Measurements from ENCODE around the gene TFIP11.
"Not testable (repeated sequence)": the region's sequence is repeated elsewhere in the genome, so short reads cannot be mapped to it uniquely, and the experiment has no call there.

The TFIP11 gene

DNA sequence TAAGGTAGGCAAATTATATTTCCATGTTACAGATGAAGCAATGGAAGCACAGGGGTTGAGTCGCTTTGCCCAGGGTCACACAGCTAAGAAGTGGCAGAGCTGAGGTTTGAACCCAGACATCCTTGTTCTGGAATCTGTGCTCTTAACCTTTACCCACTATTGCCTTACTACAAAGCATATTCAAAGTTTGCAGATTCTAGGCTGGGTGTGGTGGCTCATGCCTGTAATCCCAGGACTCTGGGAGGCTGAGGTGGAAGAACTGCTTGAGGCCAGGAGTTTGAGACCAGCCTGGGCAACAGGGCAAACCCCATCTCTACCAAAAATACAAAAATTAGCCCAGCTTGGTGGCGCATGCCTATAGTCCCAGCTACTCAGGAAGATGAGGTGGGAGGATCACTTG is 27.8 kb upstream of the TFIP11 start:
- no peak for DNase-seq

DNA sequence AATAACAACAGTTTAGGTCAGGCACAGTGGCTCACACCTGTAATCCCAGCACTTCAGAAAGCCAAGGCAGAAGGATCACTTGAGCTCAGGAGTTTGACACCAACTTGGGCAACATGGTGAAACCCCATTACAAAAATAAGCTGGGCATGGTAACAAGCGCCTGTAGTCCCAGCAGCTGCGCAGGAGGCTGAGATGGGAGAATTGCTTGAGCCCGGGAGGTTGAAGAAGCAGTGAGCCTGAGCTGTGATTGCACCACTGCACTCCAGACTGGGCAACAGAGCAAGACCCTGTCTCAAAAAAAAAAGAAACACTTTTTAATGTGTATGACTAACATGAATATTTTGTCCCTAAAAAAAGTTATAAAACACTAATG is 24.5 kb upstream of the TFIP11 start:
- DNase-seq: no peak

DNA sequence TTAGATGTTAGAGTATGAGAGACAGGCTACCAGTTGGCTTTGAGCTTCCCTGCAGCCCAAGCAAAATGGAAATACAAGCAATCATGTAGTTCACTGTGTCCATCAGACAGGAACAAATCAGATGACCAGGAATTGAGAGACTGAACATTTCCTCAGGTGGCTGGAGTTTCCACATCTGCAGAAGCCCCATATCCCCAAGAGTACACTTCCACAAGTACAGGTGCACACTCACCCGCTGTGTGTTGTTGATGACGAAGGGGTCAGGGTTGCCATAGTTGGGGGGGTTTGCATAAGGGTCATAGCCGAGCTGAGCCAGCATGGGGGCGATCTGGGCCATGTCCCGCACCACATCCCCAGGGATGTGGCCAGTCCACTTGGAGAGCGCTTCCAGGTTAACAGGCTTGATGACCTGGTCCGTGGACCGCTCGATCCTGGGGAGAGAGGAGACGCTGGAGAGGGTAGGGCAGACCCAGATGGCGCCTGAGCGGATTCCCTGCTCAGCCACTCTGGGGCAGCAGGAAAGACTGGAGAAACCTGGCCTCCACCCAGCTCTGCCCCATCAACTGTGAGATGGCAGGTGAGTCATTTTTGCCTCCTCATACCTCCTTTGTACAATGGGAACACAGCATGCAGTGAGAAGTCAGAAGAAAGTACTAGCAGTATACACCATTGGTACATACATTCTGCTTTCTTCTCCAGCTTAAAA is 23.9 kb upstream of the TFIP11 start:
- no peak for DNase-seq

- no peak for DNase-seq
These were observed 23.3 kb upstream of the TFIP11 start for GRCh38 chr22:26535603-26535908.

- DNase-seq: no peak
These were observed 22.8 kb upstream of the TFIP11 start for GRCh38 chr22:26534874-26535602.

DNA sequence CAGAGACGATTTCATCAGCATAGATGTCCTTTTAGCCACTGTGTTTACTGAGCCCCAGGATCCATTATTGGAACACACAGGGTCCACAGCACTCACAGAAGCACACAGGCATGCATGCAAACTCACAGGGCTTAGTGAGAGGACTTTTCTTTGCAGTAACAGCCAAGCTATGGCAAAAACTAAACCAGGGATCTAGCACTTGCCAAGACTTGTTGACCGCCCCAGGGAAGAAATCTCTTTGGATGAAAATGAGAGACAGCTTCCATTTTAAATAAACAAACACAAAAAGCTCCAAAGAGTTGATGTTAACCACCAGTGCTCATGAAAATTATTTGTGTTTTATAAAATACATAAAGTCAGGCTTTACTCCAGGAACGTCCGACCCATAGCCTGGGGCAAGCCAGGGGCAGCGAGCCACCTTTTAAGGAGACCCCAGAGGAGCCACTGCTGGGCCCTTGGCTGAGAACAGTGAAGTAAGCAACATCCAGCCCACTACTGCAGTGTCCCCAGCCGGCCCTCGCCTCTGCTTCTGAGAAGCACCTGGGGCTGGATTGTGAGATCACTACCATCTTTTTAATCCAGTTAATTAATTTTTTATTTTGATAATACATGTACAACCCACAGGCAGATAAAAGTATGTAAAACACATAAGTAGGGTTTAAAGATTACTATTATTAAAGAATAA is 22.0 kb upstream of the TFIP11 start:
- DNase-seq: no peak

- DNase-seq: no peak
These were observed 17.1 kb upstream of the TFIP11 start for GRCh38 chr22:26529345-26529744.

DNA sequence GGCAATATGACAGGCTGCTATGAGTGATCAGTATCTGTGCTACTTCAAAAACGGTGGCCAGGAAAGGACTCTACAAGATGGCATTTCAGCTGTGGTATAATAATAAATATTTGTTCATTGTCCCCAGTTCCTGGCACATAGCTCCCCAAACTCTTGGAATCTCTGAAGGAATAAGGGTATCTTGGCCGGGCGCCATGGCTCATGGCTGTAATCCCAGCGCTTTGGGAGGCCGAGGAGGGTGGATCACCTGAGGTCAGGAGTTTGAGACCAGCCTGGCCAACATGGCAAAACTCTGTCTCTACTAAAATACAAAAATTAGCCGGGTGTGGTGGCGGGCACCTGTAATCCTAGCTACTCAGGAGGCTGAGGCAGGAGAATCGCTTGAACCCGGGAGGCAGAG is 16.2 kb upstream of the TFIP11 start:
- not testable (repeated sequence) for DNase-seq

GRCh38 chr22:26527574-26528465 is 15.5 kb upstream of the TFIP11 start:
- no peak for DNase-seq

- no peak for DNase-seq
These were observed 14.9 kb upstream of the TFIP11 start for GRCh38 chr22:26527167-26527566.

GRCh38 chr22:26525946-26526564 is 13.8 kb upstream of the TFIP11 start:
- DNase-seq: no peak

DNA sequence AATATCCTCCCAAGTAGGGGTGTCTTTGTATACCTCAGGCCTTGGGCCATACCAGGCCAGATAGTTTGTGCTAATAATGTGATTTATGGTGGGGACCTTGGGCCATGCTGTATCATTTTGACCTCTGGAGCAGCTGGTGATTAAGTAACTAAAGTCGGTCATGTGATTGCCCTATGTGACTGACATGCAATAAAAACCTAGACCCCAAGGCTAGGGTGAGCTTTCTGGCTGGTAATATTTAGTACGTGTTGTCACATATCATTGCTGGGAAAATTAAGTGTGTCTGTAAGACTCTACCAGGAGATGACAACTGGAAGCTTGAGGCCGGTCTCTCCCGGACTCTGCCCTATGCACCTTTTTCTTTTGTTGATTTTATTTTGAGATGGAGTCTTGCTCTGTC is 12.6 kb upstream of the TFIP11 start:
- no peak for DNase-seq

GRCh38 chr22:26522592-26522991 is 10.3 kb upstream of the TFIP11 start:
- no peak for DNase-seq

DNA sequence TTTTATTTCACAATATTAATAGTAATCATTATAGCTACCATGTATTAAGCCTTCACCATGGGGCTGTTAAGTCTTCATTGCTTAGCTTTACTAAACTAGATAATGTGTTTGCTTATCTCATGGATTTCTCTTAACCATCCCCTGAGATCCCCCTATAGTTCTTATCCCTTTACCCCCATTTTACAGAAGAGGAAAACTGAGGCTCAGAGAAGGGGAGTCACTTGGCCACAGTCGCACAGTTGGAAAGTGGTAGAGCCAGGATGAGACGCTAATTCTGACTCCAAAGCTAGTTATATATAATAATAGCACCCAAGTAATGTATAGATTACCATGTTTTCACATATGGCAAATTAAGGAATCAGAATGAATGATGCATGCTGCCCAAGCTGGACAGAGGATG is 9.7 kb upstream of the TFIP11 start:
- DNase-seq: no peak

- DNase-seq: no peak
These were observed 5.2 kb upstream of the TFIP11 start for GRCh38 chr22:26517429-26517828.

DNA sequence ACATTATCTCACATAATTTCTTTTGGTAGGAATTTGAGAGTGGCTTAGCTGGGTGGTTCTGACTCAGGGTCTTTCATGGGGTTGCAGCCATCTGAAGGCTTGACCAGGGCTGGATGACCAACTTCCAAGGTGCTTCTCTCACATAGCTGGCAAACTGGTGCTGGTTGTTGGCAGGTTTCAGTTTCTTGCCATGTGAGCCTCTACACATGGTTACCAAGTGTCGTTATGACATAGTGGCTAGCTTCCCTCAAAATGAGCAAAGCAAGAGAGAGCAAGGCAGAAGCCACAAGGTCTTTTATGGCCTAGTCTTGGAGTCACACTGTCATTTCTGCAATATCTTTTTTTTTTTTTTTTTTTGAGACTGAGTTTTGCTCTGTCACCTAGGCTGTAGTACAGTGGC is 4.2 kb upstream of the TFIP11 start:
- DNase-seq: no peak

- DNase-seq: no peak
These were observed 3.7 kb upstream of the TFIP11 start for GRCh38 chr22:26515931-26516330.

DNA sequence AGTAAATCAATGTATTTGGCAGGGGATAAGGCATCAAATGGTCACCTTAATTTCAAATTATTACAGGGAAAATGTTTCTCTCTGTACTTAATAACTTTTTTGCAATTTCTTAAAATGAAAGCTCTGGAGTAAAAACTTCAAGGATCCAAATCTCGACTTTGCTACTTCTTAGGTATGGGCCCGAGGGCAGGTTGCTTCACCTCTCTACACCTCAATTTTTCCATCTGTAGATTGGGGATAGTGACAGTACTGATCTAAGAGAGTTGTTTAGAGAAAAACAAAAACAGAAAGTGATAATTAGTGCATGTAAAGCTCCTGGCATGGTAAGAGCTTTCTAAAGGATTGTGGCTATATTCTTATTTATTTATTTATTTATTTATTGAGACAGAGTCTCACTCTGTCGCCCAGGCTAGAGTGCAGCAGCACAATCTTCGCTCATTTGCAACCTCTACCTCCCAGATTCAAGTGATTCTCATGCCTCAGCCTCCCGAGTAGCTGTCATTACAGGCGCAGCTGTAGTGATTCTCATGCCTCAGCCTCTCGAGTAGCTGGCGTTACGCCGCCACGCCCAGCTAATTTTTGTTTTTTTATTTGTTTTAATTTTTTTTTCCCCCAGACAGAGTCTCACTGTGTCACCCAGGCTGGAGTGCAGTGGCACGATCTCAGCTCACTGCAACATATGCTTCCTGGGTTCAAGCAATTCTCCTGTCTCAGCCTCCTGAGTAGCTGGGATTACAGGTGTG is 2.3 kb upstream of the TFIP11 start:
- no peak for DNase-seq

DNA sequence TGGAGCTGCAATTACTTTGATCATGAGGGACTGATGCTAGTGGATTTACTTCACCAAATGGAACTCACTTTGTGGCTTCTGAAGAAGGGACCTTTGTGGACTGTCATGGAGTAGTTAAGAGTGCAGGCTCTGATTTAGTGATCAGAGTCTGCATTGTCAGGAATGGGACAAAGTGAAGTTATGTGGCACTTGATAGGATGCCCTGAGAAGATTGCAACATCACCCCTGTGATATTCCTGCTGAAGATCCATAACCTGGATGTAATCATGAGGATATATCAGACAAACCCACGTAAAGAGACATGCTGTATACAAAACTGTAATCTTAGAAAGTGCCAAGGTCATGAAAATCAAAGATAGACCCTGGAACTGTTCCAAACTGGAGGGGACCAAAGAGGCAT is 1.6 kb upstream of the TFIP11 start:
- DNase-seq: no peak

- DNase-seq: no peak
These were observed 4.1 kb downstream of the TFIP11 start for GRCh38 chr22:26508148-26508547.

- no peak for DNase-seq
These were observed 8.5 kb downstream of the TFIP11 start for GRCh38 chr22:26503758-26504157.
